DMS 273 treated with DMSO at 0.1 percent for 48 hours (cell line): ENCODE measurements around the gene POC1B.
"Not testable (repeated sequence)": the region's sequence is repeated elsewhere in the genome, so short reads cannot be mapped to it uniquely, and the experiment has no call there.

ENCODE experiments used
- DNase-seq: peaks from one replicate; lab custom pipeline; 2025; lab: John Stamatoyannopoulos, UW

Gene POC1B

GRCh38 chr12:89461649-89462612 lies 63.9 kb downstream of the POC1B start:
- DNase-seq: peak; percentile 5

GRCh38 chr12:89461190-89461589 lies 64.7 kb downstream of the POC1B start:
- no peak for DNase-seq

- not testable (repeated sequence) for DNase-seq
Observed at GRCh38 chr12:89459279-89459678, 66.6 kb downstream of the POC1B start.

- DNase-seq: no peak
Observed at GRCh38 chr12:89456565-89456964, 69.3 kb downstream of the POC1B start.

GRCh38 chr12:89454080-89454848 lies 71.6 kb downstream of the POC1B start:
- no peak for DNase-seq

- no peak for DNase-seq
Observed at GRCh38 chr12:89453121-89453978, 72.5 kb downstream of the POC1B start.

- DNase-seq: no peak
Observed at GRCh38 chr12:89451841-89452251, 74.0 kb downstream of the POC1B start.

GRCh38 chr12:89450907-89451306 lies 74.9 kb downstream of the POC1B start:
- no peak for DNase-seq

GRCh38 chr12:89448951-89449371 lies 76.9 kb downstream of the POC1B start:
- no peak for DNase-seq

- DNase-seq: no peak
Observed at GRCh38 chr12:89448526-89448925, 77.3 kb downstream of the POC1B start.

- no peak for DNase-seq
Observed at GRCh38 chr12:89439941-89440340, 85.9 kb downstream of the POC1B start.

- DNase-seq: no peak
Observed at GRCh38 chr12:89437231-89437630, 88.6 kb downstream of the POC1B start.

GRCh38 chr12:89436062-89436461 lies 89.8 kb downstream of the POC1B start:
- DNase-seq: no peak

- no peak for DNase-seq
Observed at GRCh38 chr12:89433634-89434033, 92.2 kb downstream of the POC1B start.

- no peak for DNase-seq
Observed at GRCh38 chr12:89432396-89432795, 93.5 kb downstream of the POC1B start.

- DNase-seq: no peak
Observed at GRCh38 chr12:89429528-89429927, 96.3 kb downstream of the POC1B start.

- DNase-seq: no peak
Observed at GRCh38 chr12:89427508-89428156, 98.2 kb downstream of the POC1B start.

- no peak for DNase-seq
Observed at GRCh38 chr12:89424846-89425245, 101.0 kb downstream of the POC1B start.

GRCh38 chr12:89424389-89424788 lies 101.5 kb downstream of the POC1B start:
- DNase-seq: no peak

GRCh38 chr12:89421092-89421835 lies 104.6 kb downstream of the POC1B start:
- DNase-seq: no peak
